Fibroblast of pulmonary artery (primary cell): ENCODE results near the gene MARCHF10.

Experiments used
- DNase-seq: peaks from one replicate; pipeline ENCODE4 v3.0.0-alpha.2; 2010; ENCODE audit warnings: low read depth
- H3K4me3 ChIP-seq: replicated peaks from 2 replicates; pipeline ENCODE4 v1.5.1; 2011; ENCODE audit warnings: low read depth, mild to moderate bottlenecking, control low read depth, low read length, moderate library complexity
- CTCF ChIP-seq: IDR thresholded peaks from 2 replicates; pipeline ENCODE4 v1.5.1; 2011; ENCODE audit warnings: mild to moderate bottlenecking, control low read depth, low read length, inconsistent platforms; ENCODE audit errors: missing control alignments

Gene MARCHF10

GRCh38 chr17:62819511-62820221, 11.6 kb upstream of the MARCHF10 start:
- TF ChIP-seq CTCF, result no peak
- peak; percentile 98 for DNase-seq
- H3K4me3 ChIP-seq, result peak overlapping the region; percentile 27

GRCh38 chr17:62818526-62818925, 10.4 kb upstream of the MARCHF10 start:
- TF ChIP-seq CTCF, result no peak
- no peak overlapping the region for H3K4me3 ChIP-seq
- no peak for DNase-seq

- no peak overlapping the region for H3K4me3 ChIP-seq
- no peak for DNase-seq
- no peak for TF ChIP-seq CTCF
Observed at GRCh38 chr17:62816282-62816839, 8.2 kb upstream of the MARCHF10 start.

GRCh38 chr17:62809656-62810055, 1.5 kb upstream of the MARCHF10 start:
- DNase-seq, result peak; percentile 55

GRCh38 chr17:62808576-62808970, 459 bp upstream of the MARCHF10 start:
- H3K4me3 ChIP-seq, result no peak overlapping the region
- no peak for TF ChIP-seq CTCF
- DNase-seq, result no peak

More at GRCh38 chr17:62809656-62810055, 1.5 kb upstream of the MARCHF10 start:
- H3K4me3 ChIP-seq, result no peak overlapping the region
- no peak for TF ChIP-seq CTCF

- H3K4me3 ChIP-seq, result no peak overlapping the region
- no peak for DNase-seq
- TF ChIP-seq CTCF, result no peak
Observed at GRCh38 chr17:62805234-62805633, 2.9 kb downstream of the MARCHF10 start.

- TF ChIP-seq CTCF, result no peak
- peak; percentile 87 for DNase-seq
- no peak overlapping the region for H3K4me3 ChIP-seq
Observed at GRCh38 chr17:62804822-62805221, 3.3 kb downstream of the MARCHF10 start.
